Activated CD4-positive, alpha-beta T cell treated with anti-CD3 and anti-CD28 coated beads, Interleukin-2, amount 50 U/mL, for 48 hours (primary cell): ENCODE data around the gene RELB.
"Not testable (repeated sequence)": the region's sequence is repeated elsewhere in the genome, so short reads cannot be mapped to it uniquely, and the experiment has no call there.

Source experiments
- DNase-seq, 2 experiments: peaks; one replicate each; pipeline ENCODE4 v3.0.0-alpha.2; 2020

Gene RELB

DNA sequence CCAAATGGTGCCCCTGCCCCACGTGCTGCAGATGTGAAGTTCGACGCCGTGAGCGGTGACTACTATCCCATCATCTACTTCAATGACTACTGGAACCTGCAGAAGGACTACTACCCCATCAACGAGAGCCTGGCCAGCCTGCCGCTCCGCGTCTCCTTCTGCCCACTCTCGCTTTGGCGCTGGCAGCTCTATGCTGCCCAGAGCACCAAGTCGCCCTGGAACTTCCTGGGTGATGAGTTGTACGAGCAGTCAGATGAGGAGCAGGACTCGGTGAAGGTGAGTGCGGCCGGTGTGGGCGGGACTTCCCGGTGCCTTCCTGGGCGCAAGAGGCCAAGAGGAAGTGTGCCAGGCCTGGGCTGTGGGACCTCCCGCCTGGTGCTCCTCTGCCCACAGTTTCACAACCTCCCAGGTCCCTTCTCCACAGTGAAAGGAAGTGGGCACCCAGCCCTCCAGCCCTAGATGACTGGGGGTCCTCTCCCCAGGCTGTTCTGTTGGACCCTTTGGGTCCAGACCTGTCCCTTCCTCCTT lies 14.1 kb upstream of the RELB start:
- DNase-seq = no peak

DNA sequence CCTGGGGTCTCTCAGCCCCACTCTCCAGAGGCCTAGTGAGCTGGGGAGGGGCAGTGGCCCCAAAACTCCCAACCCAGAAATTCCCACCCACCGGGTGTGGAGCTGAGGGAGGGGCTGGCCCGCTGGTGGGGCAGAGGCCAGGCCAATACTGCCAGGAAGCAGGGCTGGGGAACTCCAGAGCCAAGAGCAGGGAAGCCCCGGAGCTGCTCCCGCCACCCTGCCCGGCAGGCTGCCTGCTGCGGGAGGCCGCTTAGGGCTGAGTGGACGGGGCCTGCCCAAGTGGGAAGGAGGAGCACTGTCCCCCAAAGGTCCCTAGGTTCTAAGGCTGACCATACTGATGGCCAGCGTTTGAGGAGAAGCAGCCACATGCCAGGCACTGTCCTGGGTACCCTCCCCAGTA lies 13.0 kb upstream of the RELB start:
- no peak for DNase-seq

DNA sequence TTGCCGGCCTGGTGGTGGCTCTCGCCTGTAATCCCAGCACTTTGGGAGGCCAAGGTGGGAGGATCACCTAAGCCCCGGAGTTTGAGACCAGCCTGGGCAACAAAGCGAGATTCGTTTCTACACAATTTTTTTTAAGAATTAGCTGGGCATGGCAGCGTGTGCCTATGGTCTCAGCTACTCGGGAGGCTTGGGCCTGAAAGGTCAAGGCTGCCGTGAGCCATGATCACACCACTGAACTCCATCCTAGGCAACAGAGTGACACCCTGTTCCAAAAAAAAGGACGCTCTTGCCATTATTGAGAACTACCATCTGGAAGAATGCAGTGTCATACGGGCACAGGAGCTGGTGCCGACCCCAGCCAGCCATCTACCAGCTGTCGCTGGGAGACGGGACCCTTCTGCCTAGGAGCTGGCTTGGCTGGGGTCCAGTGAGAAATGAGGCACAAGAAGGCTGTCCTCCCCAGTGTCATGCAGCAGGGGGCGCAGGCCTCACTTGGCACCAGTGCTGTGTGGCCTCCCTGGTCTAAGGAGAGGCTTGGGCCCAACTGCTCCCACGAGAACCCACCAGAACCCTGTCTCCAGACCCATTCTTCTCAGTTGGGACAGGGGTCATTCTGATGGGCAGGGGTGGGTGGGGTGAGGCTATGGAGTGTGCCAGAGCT lies 12.2 kb upstream of the RELB start:
- peak; percentile 70 to 75 for DNase-seq

DNA sequence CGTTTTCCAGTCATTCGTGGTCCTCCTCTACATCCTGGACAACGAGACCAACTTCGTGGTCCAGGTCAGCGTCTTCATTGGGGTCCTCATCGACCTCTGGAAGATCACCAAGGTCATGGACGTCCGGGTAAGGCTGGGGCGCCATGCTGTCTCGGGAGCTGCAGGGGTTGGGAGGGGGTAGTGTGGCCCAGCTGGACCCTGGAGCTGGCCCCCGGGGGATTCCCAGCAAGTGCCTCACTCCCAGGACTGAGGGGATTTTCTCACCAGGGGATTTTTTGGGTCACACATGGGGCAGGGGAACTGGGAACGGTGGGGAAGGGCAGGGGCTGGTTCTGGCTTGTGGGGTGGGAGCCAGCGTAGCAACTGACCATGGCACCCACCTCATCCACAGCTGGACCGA lies 10.8 kb upstream of the RELB start:
- DNase-seq = no peak

DNA sequence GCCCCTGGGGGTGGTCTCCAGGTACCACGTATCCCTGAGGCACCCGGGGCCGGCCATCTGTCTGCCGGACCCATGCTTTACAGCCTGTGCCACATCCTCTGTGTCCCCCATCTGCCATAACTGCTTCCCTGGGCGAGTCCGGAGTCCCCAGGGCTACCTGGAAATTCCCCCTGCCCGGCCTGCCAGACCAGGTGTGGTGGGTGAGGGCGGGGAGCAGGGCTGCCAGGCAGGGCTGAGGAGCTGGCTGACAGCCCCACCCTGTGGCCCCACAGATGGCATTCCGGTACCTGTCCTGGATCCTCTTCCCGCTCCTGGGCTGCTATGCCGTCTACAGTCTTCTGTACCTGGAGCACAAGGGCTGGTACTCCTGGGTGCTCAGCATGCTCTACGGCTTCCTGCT lies 10.3 kb upstream of the RELB start:
- DNase-seq = no peak

DNA sequence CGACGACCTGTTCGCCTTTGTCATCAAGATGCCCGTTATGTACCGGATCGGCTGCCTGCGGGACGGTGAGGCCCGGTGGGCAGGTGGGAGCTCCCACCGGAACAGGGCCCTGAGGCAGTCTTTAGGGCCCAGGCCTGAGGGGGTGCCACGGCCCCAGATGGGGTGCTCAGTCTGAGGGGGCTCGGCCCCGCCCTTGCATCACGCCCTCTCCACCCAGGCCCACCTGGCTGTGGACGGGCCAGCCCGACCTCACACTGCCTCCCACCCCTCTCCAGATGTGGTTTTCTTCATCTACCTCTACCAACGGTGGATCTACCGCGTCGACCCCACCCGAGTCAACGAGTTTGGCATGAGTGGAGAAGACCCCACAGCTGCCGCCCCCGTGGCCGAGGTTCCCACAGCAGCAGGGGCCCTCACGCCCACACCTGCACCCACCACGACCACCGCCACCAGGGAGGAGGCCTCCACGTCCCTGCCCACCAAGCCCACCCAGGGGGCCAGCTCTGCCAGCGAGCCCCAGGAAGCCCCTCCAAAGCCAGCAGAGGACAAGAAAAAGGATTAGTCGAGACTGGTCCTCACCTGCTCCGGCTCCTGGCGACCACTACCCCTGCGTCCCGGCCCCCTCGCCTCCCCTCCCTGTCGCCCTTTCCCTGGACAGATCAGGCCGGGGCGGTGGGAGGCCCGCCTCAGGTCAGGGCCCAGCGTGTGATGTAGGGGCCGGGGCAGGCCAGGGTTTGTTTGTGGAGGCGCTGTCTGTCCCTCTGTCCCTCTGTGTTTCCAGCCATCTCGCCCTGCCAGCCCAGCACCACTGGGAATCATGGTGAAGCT lies 8.7 kb upstream of the RELB start:
- DNase-seq = no peak

DNA sequence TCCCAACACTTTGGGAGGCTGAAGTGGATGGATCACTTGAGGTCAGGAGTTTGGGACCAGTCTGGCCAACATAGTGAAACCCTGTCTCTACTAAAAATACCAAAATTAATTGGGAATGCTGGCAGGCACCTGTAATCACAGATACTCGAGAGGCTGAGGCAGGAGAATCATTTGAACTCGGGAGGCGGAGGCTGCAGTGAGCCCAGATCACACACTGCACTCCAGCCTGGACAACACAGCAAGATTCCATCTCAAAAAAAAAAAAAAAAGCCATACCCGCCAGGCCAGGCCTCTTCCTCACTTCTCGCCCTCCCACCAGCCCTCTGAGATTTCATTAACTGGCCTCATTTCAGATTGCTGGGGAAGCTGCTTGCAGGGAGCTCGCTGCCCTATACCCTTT lies 7.7 kb upstream of the RELB start:
- DNase-seq = no peak

DNA sequence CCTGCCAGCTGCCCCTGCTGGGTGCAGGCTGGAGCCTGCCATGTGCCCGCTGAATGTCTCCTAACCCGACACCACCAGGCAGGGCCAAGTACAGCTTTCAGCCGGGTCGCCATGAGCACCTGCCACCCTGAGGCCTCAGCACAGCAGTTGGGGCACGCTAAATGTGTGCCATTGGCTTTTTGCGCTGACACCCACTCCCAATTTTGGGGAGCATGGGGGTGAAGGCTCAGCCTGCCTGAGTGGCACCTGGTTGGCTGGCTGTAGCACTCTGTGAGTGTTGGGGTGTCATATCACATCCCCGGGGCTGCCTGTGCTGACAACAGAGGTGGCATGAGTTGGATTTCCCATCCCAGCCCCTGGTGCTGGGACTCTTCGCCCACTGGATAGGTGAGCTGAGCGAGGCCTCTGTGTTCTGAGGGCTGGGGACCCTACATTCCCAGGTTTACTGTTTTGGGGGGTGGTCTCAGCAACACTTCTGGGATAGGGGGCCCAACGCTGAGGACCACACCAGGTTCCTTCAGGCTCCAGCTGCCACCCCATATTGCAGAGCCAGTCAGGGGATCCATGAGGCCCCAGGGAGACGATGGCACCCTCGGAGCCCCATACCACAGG lies 7.2 kb upstream of the RELB start:
- DNase-seq = no peak

DNA sequence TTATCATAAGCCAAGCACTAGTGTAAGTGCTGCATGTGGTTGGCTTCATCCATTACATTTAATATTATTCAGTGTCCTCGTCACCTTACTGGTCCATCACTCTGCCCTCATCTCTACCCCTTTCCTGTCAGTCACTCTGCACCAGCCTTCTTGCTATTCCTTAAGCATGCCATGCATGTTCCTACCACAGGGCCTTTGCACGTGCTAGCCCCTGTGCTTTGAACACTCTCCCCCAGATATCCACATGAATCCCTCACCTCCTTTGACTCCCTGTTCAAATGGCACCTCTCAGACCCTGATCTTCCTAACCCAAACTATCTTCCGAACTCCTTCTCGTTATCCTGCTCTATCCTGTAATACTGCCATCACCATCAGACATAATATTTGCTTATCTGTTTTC lies 3.2 kb upstream of the RELB start:
- no peak for DNase-seq

DNA sequence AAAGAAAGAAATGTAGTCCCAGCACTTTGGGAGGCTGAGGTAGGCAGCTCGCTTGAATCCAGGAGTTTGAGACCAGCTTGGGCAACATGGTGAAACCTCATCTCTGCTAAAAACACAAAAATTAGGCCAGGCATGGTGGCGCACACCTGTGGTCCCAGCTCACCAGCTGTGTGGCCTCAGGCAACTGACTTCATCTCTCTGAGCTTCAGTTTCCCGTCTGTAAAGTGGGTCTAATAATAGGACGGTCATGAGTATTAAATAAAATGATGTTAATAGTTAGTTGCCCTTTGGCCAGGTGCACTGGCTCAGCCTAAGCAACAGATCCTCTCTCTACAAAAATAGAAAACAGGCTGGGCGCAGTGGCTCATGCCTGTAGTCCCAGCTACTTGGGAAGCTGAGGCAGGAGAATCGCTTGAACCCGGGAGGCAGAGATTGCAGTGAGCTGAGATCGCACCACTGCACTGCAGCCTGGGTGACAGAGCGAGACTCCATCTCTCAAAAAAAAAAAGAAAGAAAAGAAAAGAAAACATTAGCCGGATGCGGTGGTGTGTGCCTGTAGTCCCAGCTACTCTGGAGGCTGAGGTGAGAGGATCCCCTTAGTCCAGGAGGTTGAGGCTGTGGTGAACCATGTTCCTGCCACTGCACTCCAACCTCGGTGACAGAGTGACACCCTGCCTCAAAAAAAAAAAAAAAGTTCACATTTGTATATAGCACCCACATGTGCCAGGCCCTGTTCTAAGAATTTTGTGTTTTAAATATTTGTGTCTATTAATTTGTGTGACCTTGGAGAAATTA lies 1.9 kb upstream of the RELB start:
- not testable (repeated sequence) for DNase-seq

DNA sequence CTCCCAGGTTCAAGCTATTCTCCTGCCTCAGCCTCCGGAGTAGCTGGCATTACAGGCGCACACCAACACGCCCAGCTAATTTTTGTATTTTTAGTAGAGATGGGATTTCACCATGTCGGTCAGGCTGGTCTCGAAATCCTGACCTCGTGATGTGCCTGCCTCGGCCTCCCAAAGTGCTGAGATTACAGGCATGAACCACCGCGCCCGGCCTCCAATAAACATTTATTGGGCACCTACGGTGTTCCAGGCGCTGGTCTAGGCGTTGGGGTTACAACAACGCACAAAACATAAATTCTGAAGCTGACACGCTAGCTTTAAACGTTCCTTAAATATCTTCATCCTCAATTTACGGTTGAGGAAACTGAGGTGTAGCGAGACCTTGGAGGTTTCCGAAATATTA lies 599 bp upstream of the RELB start:
- not testable (repeated sequence) for DNase-seq

DNA sequence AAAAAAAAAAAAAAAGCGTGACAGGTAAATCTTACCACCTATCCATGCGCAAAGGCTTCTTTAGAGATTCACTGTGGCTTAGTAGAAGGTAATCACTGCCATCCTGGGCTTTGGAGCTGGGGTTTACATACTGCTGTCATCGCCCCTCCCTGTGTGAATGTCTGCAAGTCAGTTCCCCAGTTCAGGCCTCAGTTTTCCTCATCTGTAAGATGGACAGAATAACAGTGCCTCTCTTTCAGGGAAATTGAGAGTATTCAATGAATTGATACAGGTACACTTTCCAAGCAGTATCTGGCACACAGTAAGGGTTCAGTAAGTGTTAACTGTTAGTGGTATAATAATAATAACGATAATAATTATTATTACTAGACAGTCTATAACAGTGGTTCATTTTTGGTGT lies 2.2 kb downstream of the RELB start:
- no peak for DNase-seq

DNA sequence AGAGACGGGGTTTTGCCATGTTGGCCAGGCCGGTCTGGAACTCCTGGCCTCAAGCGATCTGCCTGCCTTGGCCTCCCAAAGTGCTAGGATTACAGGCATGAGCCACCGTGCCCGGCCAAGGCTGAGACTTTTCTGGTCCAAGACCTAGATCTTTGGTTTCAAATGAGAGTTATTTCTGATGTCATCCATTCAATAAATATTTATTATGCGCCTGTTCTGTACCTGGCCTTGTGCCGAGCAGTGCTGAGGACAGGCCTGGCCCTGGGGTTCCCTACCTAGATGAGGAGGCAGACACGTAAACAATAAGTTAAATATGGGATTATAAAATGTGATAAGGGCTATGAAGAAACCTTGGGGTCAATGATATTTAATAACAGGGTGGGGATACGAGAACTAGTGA lies 4.5 kb downstream of the RELB start:
- DNase-seq = no peak

DNA sequence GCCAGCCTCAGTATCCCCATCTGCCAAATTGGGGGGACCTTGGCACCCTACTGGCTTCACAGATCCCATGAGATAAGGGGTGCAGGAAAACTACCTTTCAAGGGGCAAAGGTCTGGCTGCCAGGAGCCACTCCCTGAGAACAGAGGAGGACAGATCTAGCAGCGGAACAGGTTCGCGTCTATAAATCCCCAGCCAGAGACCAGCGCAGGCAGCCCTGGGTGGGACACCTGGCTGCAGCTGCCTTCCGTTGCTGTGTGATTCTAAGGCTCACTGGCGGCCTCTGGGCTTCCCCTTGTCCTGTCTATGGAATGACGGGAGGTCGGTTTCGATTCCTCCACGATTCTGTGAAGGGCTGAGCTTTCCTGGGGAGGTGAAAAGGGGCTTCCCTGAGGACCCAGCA lies 7.3 kb downstream of the RELB start:
- DNase-seq = no peak

DNA sequence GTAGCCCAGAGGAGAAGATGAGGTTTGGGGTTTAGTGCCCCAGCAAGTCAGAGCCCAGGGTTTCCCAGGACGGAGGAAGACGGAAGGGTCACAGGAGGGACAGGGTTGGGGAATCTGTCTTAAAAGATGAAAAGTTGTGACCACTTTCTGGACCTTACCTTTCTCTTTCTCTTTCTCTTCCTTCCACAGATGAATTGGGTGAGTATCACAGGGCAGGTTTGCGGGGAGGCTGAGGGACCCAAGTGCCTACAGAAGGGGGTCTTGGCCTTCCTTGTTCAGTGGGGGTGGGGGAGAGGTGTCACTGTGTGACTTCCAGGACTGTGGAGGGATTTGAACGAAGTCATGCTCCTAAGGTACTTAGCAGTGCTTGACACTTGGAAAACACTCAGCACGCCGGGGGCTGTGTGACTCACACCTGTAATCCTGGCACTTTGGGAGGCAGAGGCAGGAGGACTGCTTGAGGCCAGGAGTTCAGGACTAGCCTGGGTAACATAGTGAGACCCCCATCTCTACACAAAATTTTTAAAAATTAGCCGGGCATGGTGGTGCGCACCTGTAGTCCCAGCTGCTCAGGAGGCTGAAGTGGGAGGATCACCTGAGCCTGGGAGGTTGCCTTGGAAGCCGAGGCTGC lies 8.5 kb downstream of the RELB start:
- no peak for DNase-seq

DNA sequence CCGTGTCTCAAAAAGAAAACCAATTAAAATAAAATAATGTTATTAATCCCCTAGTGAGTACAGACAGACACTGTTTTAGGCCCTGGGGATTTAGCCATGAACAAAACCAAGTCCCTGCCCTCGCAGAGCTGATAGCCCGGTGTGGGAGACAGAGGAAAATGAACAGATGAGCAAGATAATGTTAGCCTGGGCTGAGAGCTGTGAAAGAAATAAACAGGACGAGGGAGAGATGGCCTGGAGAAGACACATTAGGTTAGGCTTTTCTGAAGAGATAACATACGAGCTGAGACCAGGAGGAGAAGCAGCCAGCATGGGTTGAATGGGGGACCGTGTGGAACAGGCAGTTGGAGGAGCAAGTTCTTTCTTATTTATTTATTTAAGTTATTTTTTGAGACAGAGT lies 9.0 kb downstream of the RELB start:
- DNase-seq = no peak

DNA sequence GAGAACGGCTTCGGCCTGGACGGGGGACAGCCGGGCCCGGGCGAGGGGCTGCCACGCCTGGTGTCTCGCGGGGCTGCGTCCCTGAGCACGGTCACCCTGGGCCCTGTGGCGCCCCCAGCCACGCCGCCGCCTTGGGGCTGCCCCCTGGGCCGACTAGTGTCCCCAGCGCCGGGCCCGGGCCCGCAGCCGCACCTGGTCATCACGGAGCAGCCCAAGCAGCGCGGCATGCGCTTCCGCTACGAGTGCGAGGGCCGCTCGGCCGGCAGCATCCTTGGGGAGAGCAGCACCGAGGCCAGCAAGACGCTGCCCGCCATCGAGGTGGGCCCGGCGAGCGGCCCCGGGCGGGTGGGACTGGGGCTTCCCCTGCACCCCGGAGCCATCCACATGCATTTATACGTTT lies 10.7 kb downstream of the RELB start:
- DNase-seq = no peak

DNA sequence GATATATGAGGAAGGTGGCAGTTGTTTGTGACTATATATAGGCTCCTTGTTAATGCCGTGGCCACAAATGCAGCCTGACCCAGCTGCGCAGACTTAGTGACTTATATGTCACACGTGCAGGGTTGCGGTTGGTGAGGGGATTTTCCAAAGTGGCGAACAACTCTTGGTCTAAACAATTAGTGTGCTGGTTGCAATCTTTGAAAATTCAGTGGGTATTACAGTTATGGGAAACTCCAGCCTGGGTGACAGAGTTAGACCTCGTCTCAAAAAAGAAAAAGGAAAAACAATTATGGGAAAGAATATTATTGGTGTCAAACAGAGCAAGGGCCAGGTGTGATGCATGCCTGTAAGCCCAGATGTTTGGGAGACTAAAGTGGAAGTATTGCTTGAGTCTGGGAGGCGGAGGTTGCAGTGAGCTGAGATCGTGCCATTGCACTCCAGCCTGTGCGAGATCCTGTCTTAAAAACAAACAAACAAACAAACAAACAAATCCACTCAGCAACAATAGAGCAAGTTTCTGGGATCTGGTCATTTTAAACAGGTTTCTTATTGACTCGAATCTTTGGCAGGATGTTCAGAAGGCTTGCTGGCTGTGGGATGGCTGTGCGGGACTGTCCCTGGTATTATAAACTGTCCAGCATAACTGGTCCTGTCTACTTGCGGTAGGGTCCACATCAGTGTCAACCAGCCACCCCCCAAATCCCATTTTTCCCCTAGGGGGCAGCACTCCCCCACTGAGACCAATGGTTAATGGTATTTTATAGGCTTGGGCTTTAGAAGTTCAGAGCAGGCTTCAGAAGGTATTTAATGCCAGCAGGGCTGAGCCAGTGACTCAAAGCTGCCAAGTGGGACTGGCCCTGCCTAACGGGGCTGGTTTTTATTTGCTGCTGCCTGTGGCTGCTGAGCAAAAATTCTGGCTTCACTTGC lies 15.4 kb downstream of the RELB start:
- DNase-seq = peak; percentile 72 to 79

DNA sequence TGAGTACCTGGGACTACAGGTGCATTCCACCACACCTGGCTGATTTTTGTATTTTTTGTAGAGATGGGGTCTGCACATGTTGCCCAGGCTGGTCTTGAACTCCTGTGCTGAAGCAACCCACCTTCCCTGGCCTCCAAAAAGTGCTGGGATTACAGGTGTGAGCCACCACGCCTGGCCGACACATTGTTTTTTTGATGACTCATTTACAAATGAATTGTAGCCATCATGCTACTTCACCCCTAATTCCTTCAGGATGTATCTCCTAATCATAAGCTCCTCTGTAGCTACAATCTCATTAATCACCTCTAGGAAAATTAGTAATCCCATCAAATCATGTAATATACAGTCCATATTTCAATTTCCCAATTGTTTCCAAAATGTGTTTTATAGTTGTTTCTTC lies 17.9 kb downstream of the RELB start:
- DNase-seq = no peak

DNA sequence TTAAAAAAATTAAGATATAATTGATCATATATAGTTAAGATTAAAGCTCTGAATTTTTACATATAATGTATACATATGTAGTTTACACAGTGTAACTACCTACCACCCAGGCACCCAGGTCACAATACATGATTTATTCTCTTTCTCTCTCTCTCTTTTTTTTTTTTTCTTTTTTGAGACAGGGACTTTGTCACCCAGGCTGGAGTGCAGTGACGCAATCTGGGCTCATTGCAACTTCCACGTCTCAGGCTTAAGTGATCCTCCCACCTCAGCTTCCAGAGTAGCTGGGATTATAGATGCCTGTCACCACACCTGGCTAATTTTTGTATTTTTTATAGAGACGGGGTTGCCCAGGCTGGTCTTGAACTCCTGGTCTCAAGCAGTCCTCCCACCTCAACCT lies 18.8 kb downstream of the RELB start:
- DNase-seq = no peak

DNA sequence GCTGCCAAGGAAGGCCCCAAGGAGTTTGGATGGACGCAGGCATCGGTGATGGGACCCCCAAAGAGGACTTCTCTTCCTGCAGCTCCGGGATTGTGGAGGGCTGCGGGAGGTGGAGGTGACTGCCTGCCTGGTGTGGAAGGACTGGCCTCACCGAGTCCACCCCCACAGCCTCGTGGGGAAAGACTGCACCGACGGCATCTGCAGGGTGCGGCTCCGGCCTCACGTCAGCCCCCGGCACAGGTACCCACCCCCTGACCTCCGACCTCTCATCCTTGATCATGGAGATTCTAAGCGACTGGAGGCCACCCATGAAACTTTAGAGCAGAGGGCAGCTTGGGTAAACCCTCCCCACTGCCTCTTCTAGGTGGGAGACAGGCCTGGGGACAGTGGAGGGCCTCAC lies 20.7 kb downstream of the RELB start:
- DNase-seq = no peak

DNA sequence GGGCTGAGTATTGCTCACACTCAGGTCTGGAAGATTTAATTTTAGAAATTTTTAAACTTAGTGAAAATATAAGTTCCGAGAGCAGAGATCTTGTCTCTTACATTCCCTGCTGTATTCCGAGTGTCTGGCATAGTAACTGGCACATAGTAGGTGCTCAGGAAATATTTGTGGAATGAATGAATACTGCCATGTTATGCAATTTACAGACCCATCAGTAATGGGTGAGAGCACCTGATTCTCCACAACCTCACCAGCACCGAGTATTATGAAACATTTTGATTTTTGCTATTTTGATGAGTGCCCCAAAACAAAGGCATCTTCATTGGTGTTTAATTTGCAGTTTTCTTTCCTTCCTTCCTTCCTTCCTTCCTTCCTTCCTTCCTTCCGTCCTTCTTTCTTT lies 21.8 kb downstream of the RELB start:
- no peak for DNase-seq
